GM13977 (cell line): ENCODE results near the gene OR4D2.

Experiments
- DNase-seq: peaks from one replicate; pipeline ENCODE4 v3.0.0; 2012; ENCODE audit warnings: low spot score
- CTCF ChIP-seq: IDR thresholded peaks from 2 replicates; pipeline ENCODE4 v1.5.1; 2012; ENCODE audit warnings: mild to moderate bottlenecking, control low read depth; ENCODE audit not compliant: insufficient read depth; ENCODE audit errors: extremely low read depth, missing control alignments
- in situ Hi-C: fragments of 300-500 bp; cut with MboI; formaldehyde crosslinking; loops from one replicate; pipeline ENCODE4 v1.12.0; 2022; ENCODE audit warnings: low sequenced_read_pairs, low pct_unique_long_range_greater_than_20kb, mixed read lengths, inconsistent platforms; ENCODE audit not compliant: unreplicated experiment

OR4D2 gene

GRCh38 chr17:58191241-58191896 is 24.6 kb downstream of the OR4D2 start:
- no peak for DNase-seq
- TF ChIP-seq CTCF, result no peak
- in situ Hi-C loops, result no loop called here

GRCh38 chr17:58192612-58193011 is 25.8 kb downstream of the OR4D2 start, which contains the start of gene EPX:
EPX (plus strand) TSS chr17:58192726; CDS start chr17:58192847, 121 bp downstream.
- in situ Hi-C loops, result no loop called here
- DNase-seq, result no peak
- no peak for TF ChIP-seq CTCF

GRCh38 chr17:58193641-58194255 is 27.0 kb downstream of the OR4D2 start:
- no peak for TF ChIP-seq CTCF
- no peak for DNase-seq
- in situ Hi-C loops, result no loop called here

- no peak for TF ChIP-seq CTCF
- DNase-seq, result no peak
- in situ Hi-C loops, result no loop called here
Measured at GRCh38 chr17:58195518-58196123, 28.8 kb downstream of the OR4D2 start.

GRCh38 chr17:58196610-58197009 is 29.8 kb downstream of the OR4D2 start:
- in situ Hi-C loops, result no loop called here
- no peak for TF ChIP-seq CTCF
- no peak for DNase-seq

- DNase-seq, result peak; percentile 75
- TF ChIP-seq CTCF, result peak; percentile 70
- in situ Hi-C loops, result no loop called here
Measured at GRCh38 chr17:58200024-58200633, 33.3 kb downstream of the OR4D2 start.
